HL-60 (cell line): ENCODE measurements around the gene ARHGAP26.

Experiments used
- DNase-seq, 2 experiments: peaks; one replicate each; pipeline ENCODE4 v3.0.0-alpha.2; 2010 to 2020; ENCODE audit warnings: low read depth in 1 of 2, low spot score in 1 of 2
- H3K27ac ChIP-seq: fragments of 250-450 bp; sonication (Bioruptor Pico); replicated peaks from 2 replicates; pipeline ENCODE4 v1.5.1; 2020; ENCODE audit warnings: mild to moderate bottlenecking, moderate library complexity
- H3K27me3 ChIP-seq: fragments of 250-450 bp; sonication (Bioruptor Pico); 2 replicates; pipeline ENCODE4 v1.5.1; 2021; ENCODE audit warnings: mild to moderate bottlenecking, moderate library complexity; ENCODE audit not compliant: insufficient read depth, poor library complexity, severe bottlenecking
- H3K4me3 ChIP-seq: replicated peaks from 2 replicates; pipeline ENCODE4 v1.5.1; 2011; ENCODE audit warnings: mild to moderate bottlenecking, control low read depth, low read length; ENCODE audit not compliant: insufficient read depth
- GABPA ChIP-seq: IDR thresholded peaks from 2 replicates; pipeline ENCODE4 v1.6.1; 2012; ENCODE audit warnings: low read depth
- POLR2AphosphoS5 ChIP-seq: IDR thresholded peaks from 2 replicates; pipeline ENCODE4 v1.6.1; 2012; ENCODE audit warnings: low read depth
- REST ChIP-seq: IDR thresholded peaks from 2 replicates; pipeline ENCODE4 v1.6.1; 2012; ENCODE audit warnings: low read depth; ENCODE audit not compliant: insufficient replicate concordance
- SPI1 ChIP-seq: IDR thresholded peaks from 2 replicates; pipeline ENCODE4 v1.6.1; 2012; ENCODE audit warnings: low read depth, mild to moderate bottlenecking, borderline replicate concordance
- TF ChIP-seq, protein P1 (sequence below): IDR thresholded peaks from one replicate; pipeline ENCODE4 v1.5.1; 2011; ENCODE audit warnings: low read length, control low read depth, inconsistent platforms; ENCODE audit not compliant: insufficient read depth

Gene ARHGAP26

DNA sequence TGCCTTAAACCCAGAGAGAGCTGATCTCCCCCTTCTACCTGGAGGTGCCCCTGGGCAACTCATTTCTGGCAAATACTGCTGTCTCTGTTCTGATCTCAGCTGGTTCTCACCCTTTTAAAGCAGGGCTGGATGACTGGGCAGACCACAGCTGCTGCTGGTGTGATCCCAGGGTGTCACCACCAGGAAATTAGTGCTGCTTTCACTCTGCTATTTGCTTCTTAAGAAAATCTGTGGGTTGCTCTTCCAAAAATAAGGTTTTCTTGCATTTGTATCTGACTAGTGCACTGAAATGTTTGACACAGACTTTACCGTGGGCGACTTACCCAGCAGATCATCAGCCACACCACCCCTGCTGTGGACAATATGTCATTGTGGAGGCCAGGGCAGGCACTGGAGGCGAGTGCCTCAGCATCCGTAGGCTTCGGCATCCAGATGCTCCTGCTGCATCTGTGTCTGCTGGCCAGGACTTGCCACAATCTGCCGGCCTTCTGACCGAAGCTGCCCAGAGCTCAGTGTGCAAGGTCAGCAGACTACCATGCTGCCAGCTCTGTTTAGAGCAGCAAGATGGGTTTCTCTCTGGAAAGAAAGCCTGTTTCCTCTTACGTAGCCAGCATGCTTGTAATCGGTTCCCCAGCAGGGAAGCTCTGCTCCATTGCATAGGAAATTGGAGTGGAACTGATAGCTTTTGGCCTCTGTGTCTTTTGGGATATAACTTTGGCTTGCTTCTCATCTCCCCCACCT, 13.6 kb downstream of the ARHGAP26 start:
- Histone ChIP-seq H3K27ac (no peak overlapping the region), H3K27me3 (no peaks in the 10 kb centered on the region), H3K4me3 (no peak overlapping the region)
- no peak for DNase-seq
- TF ChIP-seq, protein P1, sequence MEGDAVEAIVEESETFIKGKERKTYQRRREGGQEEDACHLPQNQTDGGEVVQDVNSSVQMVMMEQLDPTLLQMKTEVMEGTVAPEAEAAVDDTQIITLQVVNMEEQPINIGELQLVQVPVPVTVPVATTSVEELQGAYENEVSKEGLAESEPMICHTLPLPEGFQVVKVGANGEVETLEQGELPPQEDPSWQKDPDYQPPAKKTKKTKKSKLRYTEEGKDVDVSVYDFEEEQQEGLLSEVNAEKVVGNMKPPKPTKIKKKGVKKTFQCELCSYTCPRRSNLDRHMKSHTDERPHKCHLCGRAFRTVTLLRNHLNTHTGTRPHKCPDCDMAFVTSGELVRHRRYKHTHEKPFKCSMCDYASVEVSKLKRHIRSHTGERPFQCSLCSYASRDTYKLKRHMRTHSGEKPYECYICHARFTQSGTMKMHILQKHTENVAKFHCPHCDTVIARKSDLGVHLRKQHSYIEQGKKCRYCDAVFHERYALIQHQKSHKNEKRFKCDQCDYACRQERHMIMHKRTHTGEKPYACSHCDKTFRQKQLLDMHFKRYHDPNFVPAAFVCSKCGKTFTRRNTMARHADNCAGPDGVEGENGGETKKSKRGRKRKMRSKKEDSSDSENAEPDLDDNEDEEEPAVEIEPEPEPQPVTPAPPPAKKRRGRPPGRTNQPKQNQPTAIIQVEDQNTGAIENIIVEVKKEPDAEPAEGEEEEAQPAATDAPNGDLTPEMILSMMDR: no peak
- no peak for TF ChIP-seq SPI1
- TF ChIP-seq POLR2AphosphoS5: no peak
- no peak for TF ChIP-seq GABPA

DNA sequence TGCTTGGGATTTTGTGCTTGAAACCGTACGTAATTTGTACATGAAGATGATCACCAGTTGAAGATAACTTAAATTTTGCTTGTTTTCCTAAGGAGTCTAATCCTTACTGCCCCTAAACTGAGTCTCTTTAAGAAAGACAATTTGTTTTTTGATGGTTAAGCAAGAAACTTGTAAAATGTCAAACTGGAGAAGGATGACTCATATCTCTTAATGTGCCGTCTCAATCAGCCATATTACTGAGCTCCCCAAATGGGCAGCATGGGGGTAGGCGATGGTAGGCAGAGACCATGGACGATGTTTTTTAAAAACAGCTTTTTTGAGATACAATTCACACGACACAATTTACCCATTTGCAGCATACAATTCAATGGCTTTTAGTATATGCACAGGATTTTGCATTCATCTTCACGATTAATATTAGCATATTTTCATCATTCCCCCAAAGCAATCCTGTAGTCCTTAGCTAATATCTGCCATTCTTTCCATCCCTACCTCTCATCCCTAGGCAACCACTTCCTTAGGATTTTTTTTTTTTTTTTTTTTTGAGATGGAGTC, 14.3 kb downstream of the ARHGAP26 start:
- Histone ChIP-seq H3K27ac (no peak overlapping the region), H3K4me3 (no peak overlapping the region), H3K27me3 (no peaks in the 10 kb centered on the region)
- TF ChIP-seq POLR2AphosphoS5: no peak
- TF ChIP-seq, protein P1: no peak
- no peak for TF ChIP-seq REST
- TF ChIP-seq SPI1: no peak
- no peak for TF ChIP-seq GABPA
- no peak for DNase-seq

DNA sequence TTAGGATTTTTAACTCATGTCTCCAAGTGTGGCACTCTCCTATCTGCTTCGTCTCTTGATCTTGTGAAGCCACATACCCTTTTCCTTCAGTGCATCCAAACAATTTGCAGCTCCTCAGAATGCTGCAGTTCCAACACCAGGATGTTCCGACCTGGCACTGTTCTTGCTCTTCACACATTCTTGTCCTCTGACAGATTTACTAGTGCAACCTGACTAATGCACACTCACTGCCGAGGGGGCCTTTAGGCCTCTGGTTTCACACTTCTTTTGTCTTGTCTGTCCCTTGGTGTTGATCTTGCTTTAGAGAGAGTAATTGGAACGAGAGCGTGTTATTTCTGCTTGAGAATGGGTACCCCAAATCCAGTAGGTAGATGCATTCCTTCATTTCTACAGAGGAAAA, 15.0 kb downstream of the ARHGAP26 start:
- no peak overlapping the region for H3K27ac ChIP-seq
- DNase-seq: no peak
- TF ChIP-seq REST: no peak
- no peak for TF ChIP-seq GABPA
- TF ChIP-seq, protein P1: no peak
- TF ChIP-seq POLR2AphosphoS5: no peak
- no peak for TF ChIP-seq SPI1
- no peak overlapping the region for H3K4me3 ChIP-seq
- H3K27me3 ChIP-seq: no peaks in the 10 kb centered on the region
